ENCODE measurements around the gene AK4. TPM values are rescaled to one million over a fixed set of nuclear protein-coding genes. Genes with fewer than 3 reads are reported as not detected.

Gene AK4
- total RNA-seq, 1 experiment from 2014 or later, result 180 TPM

DNA sequence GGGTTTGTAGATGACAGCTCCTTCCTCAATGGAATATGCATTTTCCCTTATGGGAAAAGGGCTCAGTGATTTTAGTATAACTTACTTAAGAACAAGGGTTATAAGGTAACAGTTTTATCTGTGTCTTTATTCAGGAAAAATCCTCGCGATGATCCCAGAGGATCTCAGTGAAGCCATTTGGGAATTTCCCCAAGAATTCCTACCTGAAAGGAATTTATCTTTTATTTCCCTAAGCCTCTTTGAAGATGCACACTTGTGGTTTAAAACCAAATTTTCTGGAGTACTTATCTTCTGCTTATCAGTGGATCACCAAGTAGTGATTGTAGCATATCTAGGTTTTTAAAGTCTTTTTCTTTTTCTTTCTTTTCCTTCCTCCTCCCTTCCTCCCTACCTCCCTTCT, 58.8 kb downstream of the AK4 start:
- ChIA-PET CTCF (interaction anchor here (0.7 kb wide), 1 partner anchor 10 kb away, joined by 3 read pairs; no protein-coding TSS in a partner anchor), POLR2A (no interaction called here)
- DNase-seq (ENCODE audit: low spot score) (no peak), ATAC-seq (no peak)
- H3K27ac Mint-ChIP-seq, result peak overlapping the region; percentile 79; the same call in 1 of the 2 replicates
- TF ChIP-seq, protein P1, sequence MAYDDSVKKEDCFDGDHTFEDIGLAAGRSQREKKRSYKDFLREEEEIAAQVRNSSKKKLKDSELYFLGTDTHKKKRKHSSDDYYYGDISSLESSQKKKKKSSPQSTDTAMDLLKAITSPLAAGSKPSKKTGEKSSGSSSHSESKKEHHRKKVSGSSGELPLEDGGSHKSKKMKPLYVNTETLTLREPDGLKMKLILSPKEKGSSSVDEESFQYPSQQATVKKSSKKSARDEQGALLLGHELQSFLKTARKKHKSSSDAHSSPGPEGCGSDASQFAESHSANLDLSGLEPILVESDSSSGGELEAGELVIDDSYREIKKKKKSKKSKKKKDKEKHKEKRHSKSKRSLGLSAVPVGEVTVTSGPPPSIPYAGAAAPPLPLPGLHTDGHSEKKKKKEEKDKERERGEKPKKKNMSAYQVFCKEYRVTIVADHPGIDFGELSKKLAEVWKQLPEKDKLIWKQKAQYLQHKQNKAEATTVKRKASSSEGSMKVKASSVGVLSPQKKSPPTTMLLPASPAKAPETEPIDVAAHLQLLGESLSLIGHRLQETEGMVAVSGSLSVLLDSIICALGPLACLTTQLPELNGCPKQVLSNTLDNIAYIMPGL (CRISPR knock-in tag; IDR thresholded peaks at IDR 0.05), result no peak
- no peak for TF ChIP-seq ZNF219 (CRISPR knock-in tag; IDR thresholded peaks at IDR 0.05; ENCODE audit: borderline replicate concordance)
- no peak for TF ChIP-seq TCF7 (CRISPR knock-in tag; IDR thresholded peaks at IDR 0.05; ENCODE audit: low read depth)
- no peak for TF ChIP-seq ETV6 (CRISPR knock-in tag; IDR thresholded peaks at IDR 0.05)
- no peak for TF ChIP-seq OVOL2 (CRISPR knock-in tag; IDR thresholded peaks at IDR 0.05; ENCODE audit: borderline replicate concordance)
- TF ChIP-seq, protein P2, sequence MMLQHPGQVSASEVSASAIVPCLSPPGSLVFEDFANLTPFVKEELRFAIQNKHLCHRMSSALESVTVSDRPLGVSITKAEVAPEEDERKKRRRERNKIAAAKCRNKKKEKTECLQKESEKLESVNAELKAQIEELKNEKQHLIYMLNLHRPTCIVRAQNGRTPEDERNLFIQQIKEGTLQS (CRISPR knock-in tag; conservative IDR thresholded peaks at IDR 0.05), result no peak
- no peak for TF ChIP-seq NFATC4 (CRISPR knock-in tag; IDR thresholded peaks at IDR 0.05)
- no peak for TF ChIP-seq ZNF138 (CRISPR knock-in tag; conservative IDR thresholded peaks at IDR 0.05)
- TF ChIP-seq GABPB1 (CRISPR knock-in tag; IDR thresholded peaks at IDR 0.05), result no peak
- TF ChIP-seq, protein P3, sequence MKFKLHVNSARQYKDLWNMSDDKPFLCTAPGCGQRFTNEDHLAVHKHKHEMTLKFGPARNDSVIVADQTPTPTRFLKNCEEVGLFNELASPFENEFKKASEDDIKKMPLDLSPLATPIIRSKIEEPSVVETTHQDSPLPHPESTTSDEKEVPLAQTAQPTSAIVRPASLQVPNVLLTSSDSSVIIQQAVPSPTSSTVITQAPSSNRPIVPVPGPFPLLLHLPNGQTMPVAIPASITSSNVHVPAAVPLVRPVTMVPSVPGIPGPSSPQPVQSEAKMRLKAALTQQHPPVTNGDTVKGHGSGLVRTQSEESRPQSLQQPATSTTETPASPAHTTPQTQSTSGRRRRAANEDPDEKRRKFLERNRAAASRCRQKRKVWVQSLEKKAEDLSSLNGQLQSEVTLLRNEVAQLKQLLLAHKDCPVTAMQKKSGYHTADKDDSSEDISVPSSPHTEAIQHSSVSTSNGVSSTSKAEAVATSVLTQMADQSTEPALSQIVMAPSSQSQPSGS (CRISPR knock-in tag; IDR thresholded peaks at IDR 0.05; ENCODE audit: borderline replicate concordance, low read depth), result no peak
- TF ChIP-seq ZBTB21 (CRISPR knock-in tag; IDR thresholded peaks at IDR 0.05; ENCODE audit: borderline replicate concordance), result no peak
- no peak for TF ChIP-seq SP1 (CRISPR knock-in tag; conservative IDR thresholded peaks at IDR 0.05)
- no peak for TF ChIP-seq ELF4 (CRISPR knock-in tag; IDR thresholded peaks at IDR 0.05; ENCODE audit: low read depth)
- TF ChIP-seq CBFB (CRISPR knock-in tag; IDR thresholded peaks at IDR 0.05; ENCODE audit: low read depth), result no peak
- H3K4me3 Mint-ChIP-seq, result no peak overlapping the region
- H3K9me3 Mint-ChIP-seq, result no peaks in the 10 kb centered on the region
- peaks cover 8% of the 10 kb centered on the region for H3K36me3 Mint-ChIP-seq
- no peaks in the 10 kb centered on the region for H3K27me3 Mint-ChIP-seq (ENCODE audit: low read depth)
- peaks cover 70% of the 10 kb centered on the region for H3K4me1 Mint-ChIP-seq

DNA sequence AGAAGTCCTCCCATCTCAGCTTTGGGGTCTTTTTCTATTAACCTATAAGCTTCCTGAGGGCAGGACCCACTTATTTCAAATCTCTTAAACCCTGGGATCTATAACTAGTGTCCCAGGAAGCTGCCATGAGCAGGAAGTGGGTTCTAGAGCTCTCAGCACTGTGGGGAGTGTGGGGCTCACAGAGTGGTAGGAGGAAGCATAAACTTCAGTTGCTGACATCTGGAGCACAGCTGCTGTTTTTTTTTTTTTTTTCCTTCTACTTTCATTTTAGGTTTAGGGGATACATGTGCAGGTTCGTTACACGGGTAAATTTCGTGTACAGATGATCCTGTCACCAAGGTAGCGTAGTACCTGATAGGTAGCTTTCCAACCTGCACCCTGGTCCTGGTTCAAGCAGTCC, 59.3 kb downstream of the AK4 start:
- DNase-seq (ENCODE audit: low spot score) (no peak), ATAC-seq (no peak)
- TF ChIP-seq MYBL2 (CRISPR knock-in tag; IDR thresholded peaks at IDR 0.05), result no peak
- TF ChIP-seq RELA (CRISPR knock-in tag; IDR thresholded peaks at IDR 0.05; ENCODE audit: borderline replicate concordance), result no peak
- TF ChIP-seq GRHL2 (CRISPR knock-in tag; IDR thresholded peaks at IDR 0.05; ENCODE audit: insufficient replicate concordance, severe bottlenecking), result no peak
- TF ChIP-seq CREM (CRISPR knock-in tag; IDR thresholded peaks at IDR 0.05), result no peak
- no peak for TF ChIP-seq ZNF416 (CRISPR knock-in tag; IDR thresholded peaks at IDR 0.05)
- no peaks in the 10 kb centered on the region for H3K9me3 Mint-ChIP-seq
- no peaks in the 10 kb centered on the region for H3K27me3 Mint-ChIP-seq (ENCODE audit: low read depth)
- peaks cover 12% of the 10 kb centered on the region for H3K36me3 Mint-ChIP-seq
- H3K4me3 Mint-ChIP-seq, result no peak overlapping the region
- H3K4me1 Mint-ChIP-seq, result peaks cover 72% of the 10 kb centered on the region
- ChIA-PET POLR2A (no interaction called here), CTCF (interaction anchor here (0.7 to 2.3 kb wide), 3 partner anchors 11 to 186 kb away, joined by 3 to 11 read pairs (median 3); no protein-coding TSS in a partner anchor)
- H3K27ac Mint-ChIP-seq, result peak overlapping the region; percentile 79

DNA sequence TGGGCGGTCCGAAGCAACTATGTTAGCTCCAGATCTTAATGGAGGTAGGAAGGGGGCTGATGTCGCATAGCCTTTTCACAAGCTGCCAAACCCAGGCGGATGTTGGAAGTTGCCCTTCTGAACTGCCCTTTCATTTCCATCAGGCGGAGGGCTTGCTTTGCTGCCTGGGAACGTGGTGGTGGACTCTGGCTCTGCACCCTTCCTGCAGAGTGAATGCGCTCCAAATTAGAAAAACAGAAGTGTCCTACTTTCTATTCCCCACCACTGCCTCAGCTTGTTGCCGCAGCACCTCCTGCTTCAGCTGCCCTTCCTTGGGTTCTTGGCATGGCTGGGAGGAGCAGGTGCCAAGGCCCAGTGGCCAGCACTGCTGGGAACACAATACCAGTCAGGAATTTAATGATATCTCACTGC, 60.6 kb downstream of the AK4 start:
- H3K9me3 Mint-ChIP-seq, result no peaks in the 10 kb centered on the region
- ATAC-seq (peak; percentile 65), DNase-seq (ENCODE audit: low spot score) (no peak)
- H3K4me1 Mint-ChIP-seq, result peaks cover 77% of the 10 kb centered on the region
- H3K36me3 Mint-ChIP-seq, result peaks cover 12% of the 10 kb centered on the region
- POLR2A ChIA-PET, result no interaction called here
- H3K4me3 Mint-ChIP-seq, result no peak overlapping the region
- TF ChIP-seq NFYB (CRISPR knock-in tag; conservative IDR thresholded peaks at IDR 0.05; ENCODE audit: low read depth), result no peak
- TF ChIP-seq RELA (CRISPR knock-in tag; IDR thresholded peaks at IDR 0.05; ENCODE audit: borderline replicate concordance), result no peak
- TF ChIP-seq, protein P3 (CRISPR knock-in tag; IDR thresholded peaks at IDR 0.05; ENCODE audit: borderline replicate concordance, low read depth), result no peak
- TF ChIP-seq ZNF416 (CRISPR knock-in tag; IDR thresholded peaks at IDR 0.05), result no peak
- no peak for TF ChIP-seq JUN (CRISPR knock-in tag; IDR thresholded peaks at IDR 0.05)
- TF ChIP-seq, protein P4, sequence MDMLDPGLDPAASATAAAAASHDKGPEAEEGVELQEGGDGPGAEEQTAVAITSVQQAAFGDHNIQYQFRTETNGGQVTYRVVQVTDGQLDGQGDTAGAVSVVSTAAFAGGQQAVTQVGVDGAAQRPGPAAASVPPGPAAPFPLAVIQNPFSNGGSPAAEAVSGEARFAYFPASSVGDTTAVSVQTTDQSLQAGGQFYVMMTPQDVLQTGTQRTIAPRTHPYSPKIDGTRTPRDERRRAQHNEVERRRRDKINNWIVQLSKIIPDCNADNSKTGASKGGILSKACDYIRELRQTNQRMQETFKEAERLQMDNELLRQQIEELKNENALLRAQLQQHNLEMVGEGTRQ (CRISPR knock-in tag; IDR thresholded peaks at IDR 0.05), result no peak
- no peak for TF ChIP-seq ZNF671 (CRISPR knock-in tag; IDR thresholded peaks at IDR 0.05)
- H3K27ac Mint-ChIP-seq, result no peak overlapping the region
- CTCF ChIA-PET, result interaction anchor here (0.5 to 2.3 kb wide), 22 partner anchors 8 to 479 kb away, joined by 3 to 14 read pairs (median 4); no protein-coding TSS in a partner anchor
- H3K27me3 Mint-ChIP-seq (ENCODE audit: low read depth), result no peaks in the 10 kb centered on the region
